Astrocyte (in vitro differentiated cells and primary cell): ENCODE measurements around the gene TAGLN2. TPM values are rescaled to one million over a fixed set of nuclear protein-coding genes. Genes with fewer than 3 reads are reported as not detected.

ENCODE experiments used
- DNase-seq: peaks from one replicate; pipeline ENCODE4 v3.0.0-alpha.2; 2010; ENCODE audit warnings: low read depth
- FAIRE-seq: peaks from 2 replicates; lab custom pipeline; 2011; peaks lifted over from hg19 to GRCh38; lab: Jason Lieb, UNC
- H2AFZ ChIP-seq: 2 replicates; pipeline ENCODE4 v1.6.0; 2012; ENCODE audit warnings: low read depth, low read length, inconsistent platforms
- H3K27ac ChIP-seq: 2 replicates; pipeline ENCODE4 v1.5.1; 2011; ENCODE audit warnings: low read depth, low read length, inconsistent platforms
- H3K27me3 ChIP-seq: 2 replicates; pipeline ENCODE4 v1.6.0; 2011; ENCODE audit warnings: low read length, inconsistent platforms; ENCODE audit not compliant: insufficient read depth
- H3K36me3 ChIP-seq: 2 replicates; pipeline ENCODE4 v1.5.1; 2011; ENCODE audit warnings: low read length, inconsistent platforms; ENCODE audit not compliant: insufficient read depth
- H3K4me1 ChIP-seq: 2 replicates; pipeline ENCODE4 v1.5.1; 2011; ENCODE audit warnings: low read length, inconsistent platforms; ENCODE audit not compliant: insufficient read depth
- H3K4me2 ChIP-seq: 2 replicates; pipeline ENCODE4 v1.6.0; 2012; ENCODE audit warnings: low read length, inconsistent platforms
- H3K4me3 ChIP-seq: 2 replicates; pipeline ENCODE4 v1.5.1; 2011; ENCODE audit warnings: low read depth, mild to moderate bottlenecking, low read length, inconsistent platforms; ENCODE audit not compliant: insufficient read depth
- H3K79me2 ChIP-seq: 2 replicates; pipeline ENCODE4 v1.6.0; 2012; ENCODE audit warnings: mild to moderate bottlenecking, low read length, inconsistent platforms; ENCODE audit not compliant: insufficient read depth
- H3K9ac ChIP-seq: 2 replicates; pipeline ENCODE4 v1.6.0; 2012; ENCODE audit warnings: mild to moderate bottlenecking, low read length, inconsistent platforms
- H3K9me3 ChIP-seq: 2 replicates; pipeline ENCODE4 v1.5.1; 2012; ENCODE audit warnings: low read depth, mild to moderate bottlenecking, low read length, inconsistent platforms; ENCODE audit not compliant: insufficient read depth
- H4K20me1 ChIP-seq: 2 replicates; pipeline ENCODE4 v1.6.0; 2012; ENCODE audit warnings: low read length, inconsistent platforms; ENCODE audit not compliant: insufficient read depth
- H3K27ac Mint-ChIP-seq: one replicate; pipeline ENCODE4 v1.8.0; 2021; ENCODE audit warnings: mild to moderate bottlenecking, mixed read lengths; ENCODE audit not compliant: unreplicated experiment
- H3K27me3 Mint-ChIP-seq: one replicate; pipeline ENCODE4 v1.8.0; 2021; ENCODE audit warnings: low read depth, mixed read lengths; ENCODE audit not compliant: unreplicated experiment
- H3K36me3 Mint-ChIP-seq: one replicate; pipeline ENCODE4 v1.8.0; 2021; ENCODE audit warnings: low read depth, mixed read lengths; ENCODE audit not compliant: unreplicated experiment
- H3K4me1 Mint-ChIP-seq: one replicate; pipeline ENCODE4 v1.8.0; 2021; ENCODE audit warnings: low read depth, mixed read lengths; ENCODE audit not compliant: unreplicated experiment
- H3K4me3 Mint-ChIP-seq: one replicate; pipeline ENCODE4 v1.8.0; 2021; ENCODE audit warnings: mild to moderate bottlenecking, moderate library complexity, mixed read lengths; ENCODE audit not compliant: unreplicated experiment
- H3K9me3 Mint-ChIP-seq: one replicate; pipeline ENCODE4 v1.8.0; 2021; ENCODE audit warnings: mild to moderate bottlenecking, mixed read lengths; ENCODE audit not compliant: unreplicated experiment
- EZH2 ChIP-seq: IDR thresholded peaks from 2 replicates; pipeline ENCODE4 v1.6.1; 2012; ENCODE audit warnings: mild to moderate bottlenecking, low read length, inconsistent platforms; ENCODE audit not compliant: insufficient read depth
- total RNA-seq: library from RNA; stranded (reverse); gene quantifications from 2 replicates; pipeline ENCODE4 v1.2.1, GENCODE V29; 2021
- TF ChIP-seq, protein P1 (sequence below): IDR thresholded peaks from 2 replicates; pipeline ENCODE4 v1.5.1; 2011; ENCODE audit warnings: low read depth, mild to moderate bottlenecking, inconsistent platforms, low read length, moderate library complexity; ENCODE audit not compliant: insufficient read depth

The TAGLN2 gene
- total RNA-seq, 1 donor from 2014 or later, result 688 TPM

DNA sequence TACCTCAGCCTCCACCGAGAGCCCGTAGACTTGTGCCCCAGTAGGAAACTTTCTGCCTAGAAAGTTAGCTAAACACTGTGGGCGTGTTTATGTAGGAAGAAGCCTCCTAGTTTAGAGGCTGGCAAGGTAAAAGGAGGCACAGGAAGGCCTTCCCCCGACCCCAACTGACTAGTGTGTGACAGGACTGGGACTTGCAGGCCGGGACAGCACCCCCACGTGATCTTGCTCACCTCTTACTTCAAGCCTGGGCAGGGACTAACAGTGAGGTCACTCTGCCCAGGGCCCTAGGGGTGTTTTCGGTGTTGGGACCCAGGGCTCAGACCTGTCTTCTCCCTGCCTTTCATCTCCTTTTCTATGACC, 392 bp upstream of the TAGLN2 start:
- Mint-ChIP-seq H3K36me3 (peaks cover 8% of the 10 kb centered on the region), H3K4me3 (peak overlapping the region; percentile 90), H3K27me3 (peaks cover 6% of the 10 kb centered on the region), H3K9me3 (no peaks in the 10 kb centered on the region), H3K4me1 (peaks cover 24% of the 10 kb centered on the region), H3K27ac (peak overlapping the region; percentile 97)
- Histone ChIP-seq H3K9me3 (no peaks in the 10 kb centered on the region), H3K9ac (peak overlapping the region; percentile 99), H3K27me3 (no peaks in the 10 kb centered on the region), H3K4me3 (peak overlapping the region; percentile 98), H3K27ac (peak overlapping the region; percentile 100), H4K20me1 (peaks cover 34% of the 10 kb centered on the region), H2AFZ (peak overlapping the region; percentile 64), H3K4me1 (peaks cover 32% of the 10 kb centered on the region), H3K4me2 (peak overlapping the region; percentile 98), H3K36me3 (peaks cover 4% of the 10 kb centered on the region), H3K79me2 (peaks cover 50% of the 10 kb centered on the region)
- FAIRE-seq, result no peak
- TF ChIP-seq, protein P1, sequence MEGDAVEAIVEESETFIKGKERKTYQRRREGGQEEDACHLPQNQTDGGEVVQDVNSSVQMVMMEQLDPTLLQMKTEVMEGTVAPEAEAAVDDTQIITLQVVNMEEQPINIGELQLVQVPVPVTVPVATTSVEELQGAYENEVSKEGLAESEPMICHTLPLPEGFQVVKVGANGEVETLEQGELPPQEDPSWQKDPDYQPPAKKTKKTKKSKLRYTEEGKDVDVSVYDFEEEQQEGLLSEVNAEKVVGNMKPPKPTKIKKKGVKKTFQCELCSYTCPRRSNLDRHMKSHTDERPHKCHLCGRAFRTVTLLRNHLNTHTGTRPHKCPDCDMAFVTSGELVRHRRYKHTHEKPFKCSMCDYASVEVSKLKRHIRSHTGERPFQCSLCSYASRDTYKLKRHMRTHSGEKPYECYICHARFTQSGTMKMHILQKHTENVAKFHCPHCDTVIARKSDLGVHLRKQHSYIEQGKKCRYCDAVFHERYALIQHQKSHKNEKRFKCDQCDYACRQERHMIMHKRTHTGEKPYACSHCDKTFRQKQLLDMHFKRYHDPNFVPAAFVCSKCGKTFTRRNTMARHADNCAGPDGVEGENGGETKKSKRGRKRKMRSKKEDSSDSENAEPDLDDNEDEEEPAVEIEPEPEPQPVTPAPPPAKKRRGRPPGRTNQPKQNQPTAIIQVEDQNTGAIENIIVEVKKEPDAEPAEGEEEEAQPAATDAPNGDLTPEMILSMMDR, result no peak
- no peak for TF ChIP-seq EZH2
- no peak for DNase-seq

DNA sequence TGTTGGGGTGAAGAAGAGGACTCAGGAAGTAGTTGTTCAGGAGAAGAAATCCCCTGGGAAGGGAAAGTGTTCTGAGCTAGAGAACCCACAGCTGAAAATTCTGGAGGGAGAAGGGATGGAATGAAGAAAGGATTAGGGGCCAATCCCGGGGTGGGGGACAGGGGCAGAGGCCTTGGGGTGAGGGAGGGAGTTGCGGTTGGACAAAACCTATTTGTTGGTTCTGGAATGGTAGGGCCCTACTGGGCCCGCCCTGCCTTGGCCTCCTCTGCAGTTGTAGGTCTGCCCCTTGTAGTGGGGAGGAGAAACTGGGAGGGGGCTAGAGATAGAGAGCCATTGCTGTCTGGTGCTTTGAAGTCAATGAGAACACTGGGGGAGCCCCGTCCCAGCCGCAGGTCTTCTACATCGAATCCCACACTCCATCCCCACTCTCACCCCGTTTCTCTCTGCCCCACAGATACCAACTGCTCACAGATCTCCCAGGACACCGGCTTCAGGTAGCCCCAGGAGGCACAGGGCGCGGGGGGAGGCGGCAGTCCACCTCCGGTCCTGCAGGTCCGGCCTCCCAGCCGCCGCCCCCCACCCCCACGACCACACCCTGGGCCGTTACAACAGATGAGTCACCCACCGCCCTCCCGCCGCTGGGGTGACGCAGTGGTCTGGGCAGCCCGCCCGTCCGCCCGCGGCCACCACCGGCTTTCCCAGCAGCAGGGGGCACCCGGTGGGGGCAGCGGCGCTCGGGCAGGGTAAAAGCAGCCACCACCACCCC, 1.1 kb downstream of the TAGLN2 start:
- H3K36me3 ChIP-seq, result peaks cover 18% of the 10 kb centered on the region
- peak overlapping the region; percentile 100 for H3K27ac ChIP-seq
- peak; percentile 81 for DNase-seq
- H3K4me1 ChIP-seq, result peaks cover 35% of the 10 kb centered on the region
- peaks cover 37% of the 10 kb centered on the region for H3K4me1 Mint-ChIP-seq
- H3K9me3 ChIP-seq, result no peaks in the 10 kb centered on the region
- peak overlapping the region; percentile 99 for H3K9ac ChIP-seq
- peaks cover 49% of the 10 kb centered on the region for H4K20me1 ChIP-seq
- H3K27ac Mint-ChIP-seq, result peak overlapping the region; percentile 99
- TF ChIP-seq EZH2, result no peak
- TF ChIP-seq, protein P1, result no peak
- FAIRE-seq, result no peak
- H3K36me3 Mint-ChIP-seq, result peaks cover 15% of the 10 kb centered on the region
- H3K79me2 ChIP-seq, result peaks cover 65% of the 10 kb centered on the region
- H3K27me3 ChIP-seq, result no peaks in the 10 kb centered on the region
- peaks cover 2% of the 10 kb centered on the region for H3K27me3 Mint-ChIP-seq
- peak overlapping the region; percentile 98 for H3K4me3 ChIP-seq
- H3K9me3 Mint-ChIP-seq, result no peaks in the 10 kb centered on the region
- H3K4me3 Mint-ChIP-seq, result peak overlapping the region; percentile 90
- H2AFZ ChIP-seq, result no peak overlapping the region
- H3K4me2 ChIP-seq, result peak overlapping the region; percentile 98
